Liver (tissue), 9 donors: ENCODE data around the gene SHISA3. TPM values are rescaled to one million over a fixed set of nuclear protein-coding genes. Genes with fewer than 3 reads are reported as not detected.

Source experiments
- DNase-seq: peaks from one replicate; pipeline ENCODE4 v3.0.0-alpha.2; 2017; ENCODE audit warnings: low spot score
- H3K27ac ChIP-seq, 2 donors: one replicate each; pipeline ENCODE4 v1.7.0; 2013; ENCODE audit warnings: inconsistent platforms in 2 of 2, low read length in 2 of 2, control low read depth in 1 of 2, low read depth in 1 of 2, mild to moderate bottlenecking in 1 of 2
- H3K27me3 ChIP-seq, 4 donors: one replicate each; pipeline versions ENCODE4 v1.6.1 to v1.7.0; 2013; ENCODE audit warnings: low read length in 3 of 4, inconsistent platforms in 1 of 4, mild to moderate bottlenecking in 1 of 4, moderate library complexity in 1 of 4; ENCODE audit not compliant: control insufficient read depth in 4 of 4, insufficient read depth in 4 of 4
- H3K36me3 ChIP-seq, 4 donors: one replicate each; pipeline versions ENCODE4 v1.6.1 to v1.7.0; 2013; ENCODE audit warnings: low read length in 3 of 4, mild to moderate bottlenecking in 3 of 4, low read depth in 1 of 4, moderate library complexity in 1 of 4; ENCODE audit not compliant: control insufficient read depth in 4 of 4, insufficient read depth in 3 of 4
- H3K4me1 ChIP-seq, 4 donors: one replicate each; pipeline versions ENCODE4 v1.6.1 to v1.7.0; 2013; ENCODE audit warnings: low read length in 3 of 4, mild to moderate bottlenecking in 3 of 4, moderate library complexity in 1 of 4; ENCODE audit not compliant: control insufficient read depth in 4 of 4, insufficient read depth in 4 of 4
- H3K4me3 ChIP-seq, 3 donors: one replicate each; pipeline versions ENCODE4 v1.6.1 to v1.7.0; 2013; ENCODE audit warnings: low read length in 3 of 3, control low read depth in 1 of 3, low read depth in 1 of 3, mild to moderate bottlenecking in 1 of 3
- H3K9ac ChIP-seq, 2 donors: one replicate each; pipeline ENCODE4 v1.7.0; 2013; ENCODE audit warnings: low read length in 2 of 2, mild to moderate bottlenecking in 2 of 2, moderate library complexity in 2 of 2, control low read depth in 1 of 2, low read depth in 1 of 2
- H3K9me3 ChIP-seq, 4 donors: one replicate each; pipeline versions ENCODE4 v1.6.1 to v1.7.0; 2013; ENCODE audit warnings: low read length in 3 of 4; ENCODE audit not compliant: control insufficient read depth in 4 of 4
- HNF4A ChIP-seq, 2 donors: conservative IDR thresholded peaks; 2 replicates each; pipeline ENCODE4 v1.6.1; 2016; ENCODE audit warnings: antibody characterized with exemption in 2 of 2, mild to moderate bottlenecking in 2 of 2
- HNF4G ChIP-seq: IDR thresholded peaks from 2 replicates; pipeline ENCODE4 v1.6.1; 2016; ENCODE audit warnings: antibody characterized with exemption
- JUND ChIP-seq, 2 donors: IDR thresholded peaks; 2 replicates each; pipeline ENCODE4 v1.6.1; 2016; ENCODE audit warnings: antibody characterized with exemption in 2 of 2
- MAX ChIP-seq: IDR thresholded peaks from 2 replicates; pipeline ENCODE4 v1.6.1; 2016; ENCODE audit warnings: antibody characterized with exemption
- NR2F2 ChIP-seq: IDR thresholded peaks from 2 replicates; pipeline ENCODE4 v1.6.1; 2016; ENCODE audit warnings: antibody characterized with exemption
- RAD21 ChIP-seq, 2 donors: IDR thresholded peaks; 2 replicates each; pipeline ENCODE4 v1.6.1; 2016; ENCODE audit warnings: antibody characterized with exemption in 2 of 2, mild to moderate bottlenecking in 2 of 2
- REST ChIP-seq: IDR thresholded peaks from 2 replicates; pipeline ENCODE4 v1.6.1; 2016; ENCODE audit warnings: antibody characterized with exemption, mild to moderate bottlenecking
- RXRA ChIP-seq, 2 donors: IDR thresholded peaks; 2 replicates each; pipeline ENCODE4 v1.6.1; 2017 to 2018; ENCODE audit warnings: antibody characterized with exemption in 2 of 2, mild to moderate bottlenecking in 1 of 2
- SP1 ChIP-seq: IDR thresholded peaks from 2 replicates; pipeline ENCODE4 v1.6.1; 2018; ENCODE audit warnings: antibody characterized with exemption, mild to moderate bottlenecking
- TAF1 ChIP-seq: conservative IDR thresholded peaks from 2 replicates; pipeline ENCODE4 v1.6.1; 2016; ENCODE audit warnings: antibody characterized with exemption, mild to moderate bottlenecking
- YY1 ChIP-seq: IDR thresholded peaks from 2 replicates; pipeline ENCODE4 v1.6.1; 2016; ENCODE audit warnings: antibody characterized with exemption, mild to moderate bottlenecking
- WGBS: extraction: QIAGEN DNeasy Blood & Tissue Kit; methylation state at CpG from one replicate; pipeline ENCODE4 v1.1.7; 2013; 5-methylcytosine and 5-hydroxymethylcytosine counted together
- polyA plus RNA-seq, 2 donors: library from polyadenylated mRNA; stranded (reverse) in 1 of 2; unstranded in 1 of 2; fragments of 200-250 nt in 1 of 2; fragments of >200 nt in 1 of 2; fragmentation: Nextera tagmentation in 1 of 2; extraction: Ambion mirVana in 1 of 2; gene quantifications; one replicate each; pipeline versions ENCODE4 v1.2.1 to v1.2.3, GENCODE V29; 2013 to 2015
- total RNA-seq, 2 donors: library from RNA; depleted of rRNA; stranded (reverse); fragments of >200 nt; gene quantifications; one replicate each; pipeline ENCODE4 v1.2.3, GENCODE V29; 2014
- TF ChIP-seq, protein P1 (sequence below): IDR thresholded peaks from 2 replicates; pipeline ENCODE4 v1.6.1; 2016; ENCODE audit warnings: antibody characterized with exemption
- donor health status: healthy.
- donor health status: healthy.
- donor health status: healthy.
- donor health status: healthy.
- donor health status: healthy.

Gene SHISA3
- total and polyA plus RNA-seq, 4 donors, result 0.25 to 0.63 (median 0.56) TPM; not detected in 1

- Histone ChIP-seq H3K4me3 (no peak overlapping the region), H3K9me3 (no peaks in the 10 kb centered on the region), H3K27me3 (no peaks in the 10 kb centered on the region), H3K36me3 (no peaks in the 10 kb centered on the region), H3K9ac (no peak overlapping the region), H3K4me1 (no peaks in the 10 kb centered on the region), H3K27ac (no peak overlapping the region)
- no peak for DNase-seq
- 93% methylated on average over 7 of the region's 7 CpGs for WGBS
- TF ChIP-seq RAD21 (IDR thresholded peaks at IDR 0.05) (no peak), JUND (IDR thresholded peaks at IDR 0.05) (no peak), NR2F2 (no peak), MAX (no peak), REST (no peak), SP1 (no peak), HNF4G (no peak)
Measured at GRCh38 chr4:42436928-42437565, 39.8 kb downstream of the SHISA3 start.

- Histone ChIP-seq H3K4me1 (no peaks in the 10 kb centered on the region), H3K27ac (no peak overlapping the region), H3K9me3 (no peaks in the 10 kb centered on the region), H3K9ac (no peak overlapping the region), H3K36me3 (no peaks in the 10 kb centered on the region), H3K4me3 (no peak overlapping the region), H3K27me3 (no peaks in the 10 kb centered on the region)
- WGBS, result 97% methylated on average over 4 of the region's 4 CpGs
- no peak for DNase-seq
- TF ChIP-seq YY1 (no peak), MAX (no peak)
Measured at GRCh38 chr4:42440083-42440482, 42.8 kb downstream of the SHISA3 start.

- no peaks in the 10 kb centered on the region for H3K9me3 ChIP-seq
- H3K27me3 ChIP-seq, result no peaks in the 10 kb centered on the region
- H3K27ac ChIP-seq, result no peak overlapping the region
- H3K9ac ChIP-seq, result no peak overlapping the region
- no peak for DNase-seq
- H3K36me3 ChIP-seq, result no peaks in the 10 kb centered on the region
- H3K4me1 ChIP-seq, result no peaks in the 10 kb centered on the region
- H3K4me3 ChIP-seq, result no peak overlapping the region
- WGBS, result 92% methylated on average over 2 of the region's 2 CpGs
- no peak for TF ChIP-seq REST
- no peak for TF ChIP-seq RXRA (IDR thresholded peaks at IDR 0.05)
- no peak for TF ChIP-seq NR2F2
- TF ChIP-seq, protein P1, sequence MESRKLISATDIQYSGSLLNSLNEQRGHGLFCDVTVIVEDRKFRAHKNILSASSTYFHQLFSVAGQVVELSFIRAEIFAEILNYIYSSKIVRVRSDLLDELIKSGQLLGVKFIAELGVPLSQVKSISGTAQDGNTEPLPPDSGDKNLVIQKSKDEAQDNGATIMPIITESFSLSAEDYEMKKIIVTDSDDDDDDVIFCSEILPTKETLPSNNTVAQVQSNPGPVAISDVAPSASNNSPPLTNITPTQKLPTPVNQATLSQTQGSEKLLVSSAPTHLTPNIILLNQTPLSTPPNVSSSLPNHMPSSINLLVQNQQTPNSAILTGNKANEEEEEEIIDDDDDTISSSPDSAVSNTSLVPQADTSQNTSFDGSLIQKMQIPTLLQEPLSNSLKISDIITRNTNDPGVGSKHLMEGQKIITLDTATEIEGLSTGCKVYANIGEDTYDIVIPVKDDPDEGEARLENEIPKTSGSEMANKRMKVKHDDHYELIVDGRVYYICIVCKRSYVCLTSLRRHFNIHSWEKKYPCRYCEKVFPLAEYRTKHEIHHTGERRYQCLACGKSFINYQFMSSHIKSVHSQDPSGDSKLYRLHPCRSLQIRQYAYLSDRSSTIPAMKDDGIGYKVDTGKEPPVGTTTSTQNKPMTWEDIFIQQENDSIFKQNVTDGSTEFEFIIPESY, result no peak
- TF ChIP-seq HNF4G, result no peak
- TF ChIP-seq TAF1, result no peak
- TF ChIP-seq MAX, result no peak
- no peak for TF ChIP-seq HNF4A (conservative IDR thresholded peaks at IDR 0.05)
Measured at GRCh38 chr4:42442601-42443000, 45.3 kb downstream of the SHISA3 start.
